ENCODE measurements around the gene TRIP6.

Gene TRIP6, protein sequence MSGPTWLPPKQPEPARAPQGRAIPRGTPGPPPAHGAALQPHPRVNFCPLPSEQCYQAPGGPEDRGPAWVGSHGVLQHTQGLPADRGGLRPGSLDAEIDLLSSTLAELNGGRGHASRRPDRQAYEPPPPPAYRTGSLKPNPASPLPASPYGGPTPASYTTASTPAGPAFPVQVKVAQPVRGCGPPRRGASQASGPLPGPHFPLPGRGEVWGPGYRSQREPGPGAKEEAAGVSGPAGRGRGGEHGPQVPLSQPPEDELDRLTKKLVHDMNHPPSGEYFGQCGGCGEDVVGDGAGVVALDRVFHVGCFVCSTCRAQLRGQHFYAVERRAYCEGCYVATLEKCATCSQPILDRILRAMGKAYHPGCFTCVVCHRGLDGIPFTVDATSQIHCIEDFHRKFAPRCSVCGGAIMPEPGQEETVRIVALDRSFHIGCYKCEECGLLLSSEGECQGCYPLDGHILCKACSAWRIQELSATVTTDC

DNA sequence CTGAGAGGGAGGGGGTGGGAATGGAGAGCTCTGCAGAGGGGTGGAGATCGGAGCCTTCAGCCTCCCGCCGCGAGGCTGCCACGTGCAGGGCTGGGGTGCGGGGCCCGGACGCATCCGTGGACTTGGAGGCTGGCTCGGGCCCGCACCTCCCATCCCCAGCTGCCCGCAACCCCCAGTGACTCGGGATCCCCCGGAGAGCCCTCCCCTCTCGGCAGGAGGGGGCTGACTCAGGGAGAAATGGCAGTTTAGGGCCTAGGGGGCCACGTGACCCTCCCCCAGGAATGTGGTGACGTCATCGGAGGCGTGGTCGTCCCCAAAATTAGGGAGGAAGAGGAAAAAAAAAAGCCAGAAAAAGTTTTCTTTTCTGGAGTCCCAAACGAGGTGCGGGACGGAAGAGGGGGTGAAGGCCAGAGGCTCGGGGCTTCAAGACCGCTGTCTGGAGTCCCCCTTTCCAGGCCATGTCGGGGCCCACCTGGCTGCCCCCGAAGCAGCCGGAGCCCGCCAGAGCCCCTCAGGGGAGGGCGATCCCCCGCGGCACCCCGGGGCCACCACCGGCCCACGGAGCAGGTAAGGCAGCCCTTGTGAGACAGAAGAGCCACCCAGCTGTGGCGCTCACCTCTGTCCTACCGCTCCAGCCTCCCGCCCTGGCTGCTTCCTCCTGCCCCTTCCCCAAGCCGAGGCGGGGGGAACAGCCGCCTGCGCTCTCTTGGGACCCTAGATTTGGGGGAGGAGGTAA, at the start of gene TRIP6:
Gene TRIP6, plus strand, starts transcription at position 348 of the 736 bp plus-strand sequence. Its CDS starts 111 bp downstream, at position 459.
- peak; percentile 53 for DNase-seq

DNA sequence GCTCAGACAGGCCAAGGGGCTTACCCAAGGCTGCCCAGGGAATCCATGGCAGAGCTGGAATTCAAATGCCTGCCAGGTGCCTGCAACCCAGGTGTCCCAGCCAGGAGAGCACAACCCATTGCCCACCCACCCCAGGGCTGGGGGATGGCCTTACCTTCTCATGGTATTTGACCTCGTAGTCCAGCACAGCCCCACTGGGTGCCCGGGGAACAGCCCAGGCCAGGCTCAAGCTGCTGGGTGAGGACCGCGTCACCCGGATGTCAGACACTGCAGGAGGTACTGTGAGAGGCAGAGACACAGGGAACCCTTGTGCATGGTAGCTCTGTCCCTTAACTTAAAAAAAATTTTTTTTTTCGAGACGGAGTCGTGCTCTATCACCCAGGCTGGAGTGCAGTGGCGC, 48.8 kb upstream of the TRIP6 start:
- no peak for DNase-seq

DNA sequence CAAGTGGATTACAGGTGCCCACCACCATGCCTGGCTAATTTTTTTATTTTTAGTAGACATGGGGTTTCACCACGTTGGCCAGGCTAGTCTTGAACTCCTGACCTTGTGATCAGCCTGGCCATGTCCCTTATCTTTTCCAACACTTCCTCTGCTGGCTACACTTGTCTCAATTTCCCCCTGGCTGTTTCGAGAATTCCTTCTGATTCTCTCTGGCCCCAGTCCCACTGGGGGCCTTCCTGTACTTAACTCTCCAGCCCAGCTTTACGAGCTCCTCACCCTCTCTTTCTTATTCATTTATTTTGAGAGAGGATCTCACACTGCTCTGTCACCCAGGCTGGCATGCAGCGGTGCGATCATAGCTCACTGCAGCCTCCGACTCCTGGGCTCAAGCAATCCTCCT, 48.4 kb upstream of the TRIP6 start:
- no peak for DNase-seq

DNA sequence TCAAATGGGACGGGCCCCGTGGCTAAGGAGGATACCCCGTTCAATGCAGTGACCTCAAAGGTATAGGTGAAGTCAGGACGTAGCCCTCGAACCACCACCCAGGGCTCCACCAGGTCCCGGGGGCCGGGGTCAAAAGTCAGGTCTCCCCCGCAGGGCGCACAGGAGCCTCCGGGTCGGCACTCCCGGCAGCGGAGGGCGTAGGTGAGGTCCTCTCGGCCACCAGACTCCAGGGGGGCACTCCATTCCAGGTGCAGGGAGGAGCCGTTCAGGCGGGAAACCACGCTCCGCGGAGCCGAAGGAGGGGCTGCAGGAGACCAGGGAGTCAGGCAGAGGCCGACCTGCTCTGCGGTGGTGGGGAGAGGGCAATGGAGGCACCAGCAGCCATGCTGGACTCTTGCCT, 47.6 kb upstream of the TRIP6 start:
- DNase-seq = no peak

DNA sequence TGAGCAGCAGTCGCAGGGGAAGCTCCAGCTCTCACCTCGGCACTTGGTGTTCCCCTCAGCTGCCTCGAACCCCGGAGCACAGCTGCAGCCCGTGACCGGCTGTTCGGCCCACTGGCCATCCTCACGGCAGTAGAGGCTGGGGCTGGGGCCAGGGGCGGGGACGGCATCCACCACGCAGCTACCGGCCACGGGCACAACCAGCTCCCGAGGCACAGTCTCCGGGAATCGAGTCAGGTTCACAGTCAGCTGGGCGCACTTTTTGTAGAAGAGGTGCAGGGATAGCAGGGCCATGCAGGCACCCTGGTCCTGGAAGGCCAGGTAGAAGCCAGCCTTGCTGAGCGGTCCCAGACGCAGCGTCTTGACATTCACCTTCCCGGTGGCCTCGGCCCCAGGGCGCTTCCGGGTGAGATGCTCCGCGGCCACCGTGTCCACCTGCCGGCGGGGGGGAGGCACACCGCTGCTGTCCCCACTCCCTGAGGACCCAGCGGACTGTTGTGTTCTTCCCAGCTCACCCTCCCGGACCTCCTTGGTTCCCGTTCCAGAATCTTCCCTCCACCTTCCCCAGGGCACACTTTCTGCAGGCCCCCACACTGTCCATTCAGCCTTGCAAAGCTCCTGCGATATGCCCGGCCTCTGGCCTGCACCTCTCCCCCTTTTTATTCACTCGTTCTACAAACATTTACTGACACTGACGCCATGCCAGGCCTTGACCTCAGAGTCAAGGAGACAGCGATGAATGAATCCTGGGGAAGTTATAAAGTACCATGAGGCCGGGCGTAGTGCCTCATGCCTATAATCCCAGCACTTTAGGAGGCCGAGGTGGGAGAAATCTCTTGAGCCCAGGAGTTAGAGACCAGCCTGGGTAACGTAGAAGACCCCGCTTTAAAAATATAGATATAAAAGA, 44.7 kb upstream of the TRIP6 start:
- DNase-seq = no peak

DNA sequence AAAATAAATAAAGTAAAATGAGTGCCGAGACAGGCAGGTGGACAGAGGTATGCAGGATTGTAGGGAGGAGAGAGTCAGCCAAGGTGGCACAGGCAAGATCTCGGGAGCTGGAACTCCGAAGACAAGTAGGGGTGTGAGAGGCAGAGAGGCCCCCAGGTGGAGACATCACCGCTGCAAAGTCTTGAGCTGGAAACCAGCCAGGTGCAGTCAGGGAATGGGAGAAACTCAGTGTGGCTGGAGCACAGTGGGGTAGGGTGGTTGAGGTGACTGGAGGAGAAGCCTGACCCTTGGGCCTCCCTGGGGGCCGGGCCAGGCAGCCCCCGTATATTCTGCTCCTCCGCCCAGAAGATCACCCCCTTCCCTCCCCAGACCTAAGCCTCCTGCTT, 44.1 kb upstream of the TRIP6 start:
- no peak for DNase-seq

DNA sequence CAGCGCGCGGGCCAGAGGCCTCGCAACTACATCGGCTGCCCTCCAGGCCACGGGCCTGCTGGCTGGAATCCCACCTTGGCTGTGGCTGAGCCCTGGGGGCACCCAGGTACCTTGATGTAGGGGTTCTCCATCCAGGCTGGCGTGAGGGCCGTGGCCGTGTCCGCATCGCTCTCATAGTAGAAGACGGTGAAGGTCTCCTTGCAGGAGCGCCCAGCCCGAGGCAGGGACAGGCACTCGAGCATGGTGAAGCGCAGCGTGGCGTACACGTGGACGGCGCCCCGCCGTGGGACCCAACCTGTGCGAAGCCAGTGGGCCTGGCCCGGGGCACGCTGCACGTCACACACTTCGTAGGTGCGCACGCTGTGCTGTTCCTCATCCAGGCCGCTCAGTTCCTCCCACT, 43.7 kb upstream of the TRIP6 start:
- DNase-seq = no peak

DNA sequence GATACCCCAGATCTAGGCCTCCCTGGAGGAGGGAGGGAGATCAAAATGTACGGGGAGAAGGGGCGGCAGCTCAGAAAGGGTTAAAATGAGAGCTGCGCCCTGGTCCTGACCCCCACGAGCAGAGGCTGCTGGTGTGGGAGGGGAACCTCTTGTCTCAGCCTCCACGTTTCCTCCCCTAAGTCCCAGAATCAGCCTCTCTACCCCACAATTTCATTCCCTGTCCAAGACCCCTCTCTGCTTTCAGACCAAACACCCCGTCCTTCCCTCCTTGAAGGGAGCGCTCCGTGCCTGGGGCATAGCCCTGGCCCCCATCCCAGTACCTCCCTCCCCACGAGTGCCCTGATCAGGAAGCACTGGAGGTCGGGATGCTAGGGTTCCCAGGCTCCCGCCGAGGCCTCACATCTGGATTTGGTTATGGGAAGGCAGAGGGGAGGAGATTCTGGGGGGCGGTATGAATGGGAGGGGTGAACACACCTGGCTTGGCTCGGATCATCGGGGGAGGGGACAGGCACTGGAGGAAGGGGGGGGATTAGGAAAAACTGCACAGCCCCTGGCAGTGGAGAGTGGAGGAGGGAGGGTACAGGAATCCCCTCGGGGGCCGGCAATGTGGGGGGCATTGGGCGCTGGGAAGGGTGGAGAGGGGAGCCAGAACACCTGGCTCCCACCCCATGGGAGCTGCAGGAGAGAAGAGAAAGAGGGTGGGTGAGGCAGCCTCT, 42.5 kb upstream of the TRIP6 start:
- DNase-seq = no peak

DNA sequence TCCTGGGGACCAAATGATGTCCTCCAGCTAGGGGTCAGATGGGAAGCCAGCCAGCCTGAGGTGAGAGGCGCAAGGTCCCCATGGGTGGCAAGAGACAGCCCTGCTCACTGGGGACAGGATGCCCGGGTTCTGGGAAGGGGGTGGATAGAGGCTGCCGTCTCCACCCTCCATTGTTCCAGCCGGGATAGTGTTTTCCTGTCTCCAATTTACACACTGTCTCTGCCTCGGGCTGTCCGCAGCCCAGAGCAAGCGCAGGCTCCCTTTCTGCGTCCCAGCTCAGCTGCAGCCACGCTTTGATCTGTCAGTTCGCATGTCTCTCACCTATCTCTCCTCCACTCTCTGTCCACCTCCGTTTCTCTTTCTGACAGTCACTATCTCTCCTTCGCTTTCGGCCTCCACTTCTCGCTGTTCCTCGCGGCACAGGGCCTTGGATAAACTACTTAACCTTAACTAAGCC, 41.9 kb upstream of the TRIP6 start:
- no peak for DNase-seq

DNA sequence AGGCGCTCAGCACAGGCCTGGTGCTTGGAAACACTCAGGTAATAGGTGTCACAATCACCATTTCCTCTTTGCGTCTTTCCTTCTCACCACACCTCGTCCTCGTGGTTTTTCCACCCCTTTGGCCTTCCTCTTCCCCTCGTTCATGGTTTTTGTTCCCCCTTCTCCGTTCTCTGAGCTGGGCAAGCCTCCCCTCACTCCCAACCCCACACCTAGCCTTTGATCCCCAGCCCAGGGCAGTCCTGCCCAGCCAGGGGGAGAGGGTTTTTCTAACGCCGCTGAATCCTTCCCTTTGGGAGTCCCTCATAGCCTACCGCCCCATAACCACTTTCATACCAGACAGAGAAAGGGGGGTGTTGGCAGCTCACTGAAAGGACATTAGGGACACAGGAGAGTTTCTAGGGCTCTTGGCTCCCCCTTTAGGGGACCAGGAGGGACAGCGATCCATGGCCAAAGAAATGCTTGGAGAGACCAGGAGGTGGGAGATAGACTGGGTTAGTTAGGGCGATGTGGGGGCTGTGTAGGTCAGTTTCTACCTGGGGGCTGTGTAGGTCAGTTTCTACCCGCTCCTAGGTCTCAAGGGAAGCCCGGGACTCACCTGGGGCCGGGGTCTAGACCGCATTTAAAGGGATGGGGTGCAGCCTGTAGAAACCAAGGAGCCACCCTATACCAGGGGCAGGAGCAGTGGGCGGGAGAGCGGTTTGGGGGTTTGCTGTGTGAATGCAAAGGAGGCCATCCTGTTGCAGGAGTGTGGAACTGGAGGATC, 41.3 kb upstream of the TRIP6 start:
- no peak for DNase-seq

DNA sequence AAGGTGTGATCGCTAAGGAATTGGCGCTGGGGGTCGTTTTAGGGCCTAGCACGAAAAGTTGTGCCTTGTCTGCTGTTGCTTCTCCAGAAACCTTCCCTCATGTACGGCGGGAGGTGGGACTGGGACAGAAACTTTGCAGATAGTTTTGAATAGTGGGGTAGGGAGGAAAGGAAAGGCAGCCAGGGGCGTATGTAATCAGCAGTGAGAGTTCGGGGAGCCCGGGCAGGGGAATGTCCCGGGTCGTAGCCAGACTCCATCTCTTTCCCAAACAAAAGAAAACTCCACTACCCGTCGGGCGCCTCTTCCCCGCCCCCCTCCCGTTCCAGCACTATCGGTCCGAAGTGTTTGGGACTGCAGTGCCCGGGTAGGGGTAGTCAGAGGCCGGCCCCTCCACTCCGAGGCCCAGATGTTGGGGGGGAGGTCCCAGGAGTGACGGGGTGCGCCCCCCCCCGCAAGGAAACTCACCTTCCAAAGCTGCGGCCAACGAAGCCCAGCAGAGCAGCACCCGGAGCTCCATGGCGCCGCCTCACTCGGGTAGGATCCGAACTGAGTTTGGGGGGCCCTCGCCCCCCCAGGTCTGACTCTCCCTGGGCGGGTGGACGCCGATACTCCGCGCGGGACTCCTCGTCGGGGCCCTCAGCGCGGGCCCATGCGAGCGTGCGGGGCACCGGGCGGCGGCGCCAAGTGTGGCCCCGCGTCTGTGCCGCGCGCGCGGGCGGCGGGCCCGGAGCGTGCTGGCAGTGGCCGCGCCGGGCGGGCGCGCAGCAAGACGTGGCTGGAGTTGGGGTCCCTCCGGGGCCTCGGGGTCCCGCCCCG, 40.5 kb upstream of the TRIP6 start:
- DNase-seq = no peak

DNA sequence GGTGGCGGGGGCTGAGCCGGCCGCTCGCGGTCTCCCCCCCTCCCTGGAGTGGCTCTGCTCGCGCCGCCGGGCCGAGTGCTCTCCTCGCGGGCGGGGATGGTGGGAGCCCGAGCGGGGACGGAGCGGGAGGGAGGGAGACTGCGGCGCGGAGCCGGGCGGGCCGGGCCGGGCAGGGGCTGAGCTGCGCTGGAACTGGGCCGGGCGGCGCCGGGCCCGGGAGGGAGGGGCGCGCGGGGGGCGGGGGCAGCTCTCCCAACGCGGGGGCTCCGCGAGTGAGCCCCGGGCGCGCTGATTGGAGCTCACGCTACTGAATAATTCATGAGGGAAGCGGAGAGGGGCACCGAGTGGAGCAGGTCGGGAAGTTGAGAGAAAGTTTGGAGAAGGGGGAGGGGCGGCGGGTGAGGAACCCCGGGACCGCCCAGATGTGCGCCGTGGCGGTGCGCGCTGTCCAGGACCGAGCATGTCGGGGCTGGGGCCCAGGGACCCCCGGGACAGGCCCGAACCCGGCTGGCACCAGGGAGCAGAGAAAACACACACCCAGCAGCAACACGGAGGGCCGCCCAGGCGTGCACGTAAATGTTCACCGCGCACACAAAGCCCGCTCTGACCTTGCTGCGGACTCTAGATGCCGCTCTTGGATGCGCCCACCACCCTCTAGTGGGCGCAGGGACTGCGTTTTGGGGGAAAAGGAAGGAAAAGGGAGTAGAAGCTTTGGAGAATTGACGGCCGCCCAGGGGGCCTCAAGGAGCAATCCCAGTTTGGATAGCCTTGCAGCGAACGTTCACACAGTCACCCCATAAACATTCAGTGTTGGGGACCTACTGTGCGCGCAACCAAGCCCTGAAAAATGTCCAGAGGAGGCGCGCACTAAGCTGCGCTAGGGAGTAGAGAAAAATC, 39.6 kb upstream of the TRIP6 start, which contains the start of gene EPHB4:
Gene EPHB4, minus strand, starts transcription at position 194 of the 897 bp plus-strand sequence. CDS start 493 bp downstream, outside the sequence.
- DNase-seq = no peak

DNA sequence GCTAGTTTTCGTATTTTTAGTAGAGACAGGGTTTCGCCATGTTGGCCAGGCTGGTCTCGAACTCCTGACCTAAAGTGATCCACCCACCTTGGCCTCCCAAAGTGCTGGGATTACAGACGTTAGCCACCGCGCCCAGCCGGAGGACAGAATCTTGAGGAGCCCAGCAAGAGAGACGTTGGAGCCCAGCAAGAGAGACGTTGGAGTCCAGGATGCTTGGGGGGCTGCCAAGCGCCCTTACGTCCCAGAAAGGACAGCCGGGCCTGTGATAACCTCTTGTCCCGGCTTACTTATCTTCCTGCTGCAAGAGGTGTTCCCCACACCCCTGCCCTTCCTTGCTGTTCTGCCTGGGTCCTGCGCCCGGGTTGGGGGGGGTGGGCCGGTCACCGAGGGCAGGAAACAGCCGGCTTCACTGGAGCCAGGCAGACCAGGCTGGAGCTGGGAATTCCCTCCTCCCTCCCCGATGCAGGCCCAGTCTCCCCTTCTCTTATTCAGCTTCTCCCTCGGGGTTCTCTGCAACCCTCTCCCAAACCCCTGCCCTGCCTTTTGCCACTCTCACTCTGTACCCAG, 38.0 kb upstream of the TRIP6 start:
- no peak for DNase-seq

DNA sequence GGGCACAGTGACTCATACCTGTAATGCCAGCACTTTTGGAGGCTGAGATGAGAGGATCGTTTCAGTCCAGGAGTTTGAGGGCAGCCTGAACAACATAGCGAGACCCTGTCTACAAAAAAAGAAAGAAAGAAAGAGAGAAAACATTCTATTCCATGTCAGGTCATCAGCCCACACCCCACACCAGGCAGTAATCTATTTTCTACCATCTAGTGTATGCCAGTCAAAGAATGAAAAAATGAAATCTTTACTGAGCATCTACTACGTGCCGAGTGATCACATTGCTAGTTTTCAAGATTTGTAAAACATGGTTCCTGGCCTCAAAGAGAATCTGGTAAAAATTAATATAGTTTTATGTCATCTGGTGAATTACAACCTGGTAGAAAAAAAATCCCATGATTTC, 36.8 kb upstream of the TRIP6 start:
- DNase-seq = no peak

DNA sequence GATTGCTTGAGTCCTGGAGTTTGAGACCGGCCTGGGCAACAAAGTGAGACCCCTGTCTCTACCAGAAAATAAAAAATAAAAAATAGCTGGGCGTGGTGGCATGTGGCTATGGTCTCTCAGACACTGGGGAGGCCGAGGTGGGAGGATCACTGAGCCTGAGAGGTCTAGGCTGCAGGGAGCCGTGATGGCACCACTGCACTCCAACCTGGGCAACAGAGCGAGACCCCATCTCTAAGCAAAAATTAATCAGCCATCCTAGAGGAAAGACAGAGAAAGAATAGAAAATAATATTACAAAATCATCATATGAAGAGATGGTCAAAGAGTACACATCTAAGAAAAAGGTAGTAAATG, 34.9 kb upstream of the TRIP6 start:
- no peak for DNase-seq

DNA sequence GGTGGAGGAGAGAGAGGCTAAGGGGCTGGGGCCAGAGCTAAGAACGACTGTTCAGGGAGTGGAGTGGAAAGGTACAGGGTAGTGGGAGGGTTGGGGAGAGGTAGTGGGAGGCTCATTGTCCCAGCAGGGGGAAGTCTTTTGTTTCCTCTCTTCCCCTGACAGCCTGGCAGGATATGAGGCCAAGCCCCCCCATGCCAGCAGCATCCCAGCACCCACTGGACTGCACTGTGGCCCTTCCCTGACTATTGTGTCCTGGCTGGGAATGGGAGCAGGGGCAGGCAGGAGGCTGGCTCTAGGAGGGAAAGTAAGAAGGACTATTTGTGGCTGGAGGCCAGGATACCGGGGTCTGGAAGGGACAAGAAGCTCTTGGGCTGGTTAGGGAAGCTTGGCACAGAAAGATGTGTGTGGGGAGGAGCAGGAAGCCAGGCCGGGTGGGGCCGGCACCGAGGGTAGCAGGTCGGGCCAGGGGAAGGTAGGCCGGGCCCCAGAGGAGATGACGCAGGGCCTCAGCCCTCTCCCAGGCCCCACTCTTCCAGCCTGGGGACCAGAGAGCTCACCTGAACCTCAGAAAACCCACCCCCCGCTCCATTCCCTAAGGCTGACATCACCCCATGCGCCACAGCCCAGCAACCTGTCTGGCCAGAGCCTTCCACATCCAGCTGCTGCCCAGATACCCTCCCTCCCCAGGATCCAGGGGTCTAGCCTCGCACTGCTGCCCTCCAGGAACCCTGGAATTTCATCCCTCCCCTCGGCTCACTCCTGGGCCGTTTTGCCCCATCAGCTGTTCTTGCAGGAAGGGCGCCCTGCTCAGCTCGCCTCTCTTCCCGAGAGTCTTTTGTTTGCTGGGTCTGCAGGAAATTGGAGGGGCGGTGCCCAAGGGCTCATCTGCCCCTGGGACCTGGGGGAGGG, 31.0 kb upstream of the TRIP6 start:
- DNase-seq = no peak

DNA sequence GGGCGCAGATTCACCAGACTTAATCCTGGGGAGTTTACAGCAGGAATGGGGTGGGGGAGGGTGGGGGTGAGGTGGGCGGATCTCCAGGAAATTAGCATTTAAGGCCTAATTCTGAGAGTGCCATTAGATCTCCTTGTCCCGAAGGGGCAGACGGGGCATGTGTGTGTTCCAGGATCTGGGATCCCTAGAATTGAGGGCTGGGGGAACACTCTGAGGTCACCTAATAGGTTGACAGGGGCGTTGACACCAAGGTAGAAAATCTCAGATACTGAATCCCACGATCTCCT, 30.4 kb upstream of the TRIP6 start:
- no peak for DNase-seq

DNA sequence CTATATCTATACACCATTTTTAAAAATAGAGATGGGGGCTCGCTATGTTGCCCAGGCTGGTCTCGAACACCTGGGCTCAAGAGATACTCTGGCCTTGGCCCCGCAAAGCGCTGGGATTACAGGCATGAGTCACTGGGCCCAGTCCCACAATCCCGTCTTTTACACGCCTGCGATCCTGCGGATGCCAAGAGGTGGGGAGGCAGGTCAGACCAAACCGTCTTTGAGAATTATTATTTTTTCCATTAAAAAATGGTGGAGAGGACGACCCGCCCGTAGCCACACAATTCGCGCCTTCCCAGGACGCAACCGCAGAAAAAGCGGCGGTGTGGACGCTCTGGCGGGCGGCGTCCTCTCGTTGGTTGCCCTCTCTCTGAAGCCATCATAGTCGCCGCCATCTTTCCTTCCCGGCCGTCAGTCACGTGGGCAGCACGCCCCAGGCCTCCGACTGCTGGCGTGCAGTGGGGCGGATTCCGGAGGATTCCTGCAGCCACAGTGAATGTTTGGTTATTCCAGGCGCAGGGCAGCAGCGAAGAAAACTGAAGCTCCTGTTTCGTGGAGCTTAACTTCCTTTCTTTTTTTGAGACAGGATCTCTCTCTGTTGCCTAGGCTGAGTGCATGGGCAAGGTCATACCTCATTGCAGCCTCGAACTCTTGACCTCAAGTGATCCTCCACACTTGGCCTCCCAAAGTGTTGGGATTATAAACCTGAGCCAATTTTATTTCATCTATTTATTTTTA, 29.9 kb upstream of the TRIP6 start:
- DNase-seq = peak; percentile 80
